Measurements from ENCODE around the gene FGF1.

- TF ChIP-seq, protein P1, sequence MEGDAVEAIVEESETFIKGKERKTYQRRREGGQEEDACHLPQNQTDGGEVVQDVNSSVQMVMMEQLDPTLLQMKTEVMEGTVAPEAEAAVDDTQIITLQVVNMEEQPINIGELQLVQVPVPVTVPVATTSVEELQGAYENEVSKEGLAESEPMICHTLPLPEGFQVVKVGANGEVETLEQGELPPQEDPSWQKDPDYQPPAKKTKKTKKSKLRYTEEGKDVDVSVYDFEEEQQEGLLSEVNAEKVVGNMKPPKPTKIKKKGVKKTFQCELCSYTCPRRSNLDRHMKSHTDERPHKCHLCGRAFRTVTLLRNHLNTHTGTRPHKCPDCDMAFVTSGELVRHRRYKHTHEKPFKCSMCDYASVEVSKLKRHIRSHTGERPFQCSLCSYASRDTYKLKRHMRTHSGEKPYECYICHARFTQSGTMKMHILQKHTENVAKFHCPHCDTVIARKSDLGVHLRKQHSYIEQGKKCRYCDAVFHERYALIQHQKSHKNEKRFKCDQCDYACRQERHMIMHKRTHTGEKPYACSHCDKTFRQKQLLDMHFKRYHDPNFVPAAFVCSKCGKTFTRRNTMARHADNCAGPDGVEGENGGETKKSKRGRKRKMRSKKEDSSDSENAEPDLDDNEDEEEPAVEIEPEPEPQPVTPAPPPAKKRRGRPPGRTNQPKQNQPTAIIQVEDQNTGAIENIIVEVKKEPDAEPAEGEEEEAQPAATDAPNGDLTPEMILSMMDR (IDR thresholded peaks at IDR 0.05; ENCODE audit: extremely low read depth in 1 of 2, insufficient read depth in 1 of 2, low read depth in 1 of 2, low read length in 2 of 2): no peak
- no peak for TF ChIP-seq JUN (IDR thresholded peaks at IDR 0.05; ENCODE audit: borderline replicate concordance, insufficient read depth, insufficient read length, low read depth)
- TF ChIP-seq POLR2AphosphoS5 (IDR thresholded peaks at IDR 0.05; ENCODE audit: insufficient read depth, low read depth, low read length): no peak
- TF ChIP-seq EZH2 (IDR thresholded peaks at IDR 0.05; ENCODE audit: borderline replicate concordance, low read depth, low read length, severe bottlenecking): no peak
- TF ChIP-seq POLR2A (IDR thresholded peaks at IDR 0.05; ENCODE audit: low read depth, low read length): no peak
These were observed 35.8 kb downstream of the FGF1 start for GRCh38 chr5:142650060-142650459.

Measured in endothelial cell of umbilical vein (primary cell).